Measurements from ENCODE around the gene UNC93A.

Gene UNC93A

GRCh38 chr6:167324111-167324510, 33.0 kb downstream of the UNC93A start:
- no peak for TF ChIP-seq CTCF (IDR thresholded peaks at IDR 0.05; ENCODE audit: low read length, missing control alignments)
- no peak for DNase-seq (ENCODE audit: low read depth)
- H3K4me3 ChIP-seq (replicated peaks; ENCODE audit: low read depth, low read length), result no peak overlapping the region

- no peak for TF ChIP-seq CTCF (IDR thresholded peaks at IDR 0.05; ENCODE audit: low read length, missing control alignments)
- no peak overlapping the region for H3K4me3 ChIP-seq (replicated peaks; ENCODE audit: low read depth, low read length)
- no peak for DNase-seq (ENCODE audit: low read depth)
Measured at GRCh38 chr6:167325766-167326165, 34.7 kb downstream of the UNC93A start.

GRCh38 chr6:167327391-167327790, 36.3 kb downstream of the UNC93A start:
- H3K4me3 ChIP-seq (replicated peaks; ENCODE audit: low read depth, low read length), result no peak overlapping the region
- no peak for DNase-seq (ENCODE audit: low read depth)
- no peak for TF ChIP-seq CTCF (IDR thresholded peaks at IDR 0.05; ENCODE audit: low read length, missing control alignments)

GRCh38 chr6:167328086-167328485, 37.0 kb downstream of the UNC93A start:
- TF ChIP-seq CTCF (IDR thresholded peaks at IDR 0.05; ENCODE audit: low read length, missing control alignments), result no peak
- DNase-seq (ENCODE audit: low read depth), result no peak
- no peak overlapping the region for H3K4me3 ChIP-seq (replicated peaks; ENCODE audit: low read depth, low read length)

- no peak for DNase-seq (ENCODE audit: low read depth)
- no peak overlapping the region for H3K4me3 ChIP-seq (replicated peaks; ENCODE audit: low read depth, low read length)
- TF ChIP-seq CTCF (IDR thresholded peaks at IDR 0.05; ENCODE audit: low read length, missing control alignments), result no peak
Measured at GRCh38 chr6:167329014-167329413, 37.9 kb downstream of the UNC93A start.

- H3K4me3 ChIP-seq (replicated peaks; ENCODE audit: low read depth, low read length), result no peak overlapping the region
- no peak for DNase-seq (ENCODE audit: low read depth)
- no peak for TF ChIP-seq CTCF (IDR thresholded peaks at IDR 0.05; ENCODE audit: low read length, missing control alignments)
Measured at GRCh38 chr6:167330750-167331149, 39.6 kb downstream of the UNC93A start.

GRCh38 chr6:167331565-167331964, 40.5 kb downstream of the UNC93A start:
- no peak for TF ChIP-seq CTCF (IDR thresholded peaks at IDR 0.05; ENCODE audit: low read length, missing control alignments)
- no peak overlapping the region for H3K4me3 ChIP-seq (replicated peaks; ENCODE audit: low read depth, low read length)
- no peak for DNase-seq (ENCODE audit: low read depth)
